HG03342 (cell line): ENCODE measurements around the gene BHLHA15.

Experiments
- ATAC-seq: cut with Tn5 transposase; IDR thresholded peaks from one replicate; pipeline ENCODE4 v1.9.1; 2021; ENCODE audit warnings: mild to moderate bottlenecking, moderate library complexity; ENCODE audit not compliant: unreplicated experiment

Gene BHLHA15

DNA sequence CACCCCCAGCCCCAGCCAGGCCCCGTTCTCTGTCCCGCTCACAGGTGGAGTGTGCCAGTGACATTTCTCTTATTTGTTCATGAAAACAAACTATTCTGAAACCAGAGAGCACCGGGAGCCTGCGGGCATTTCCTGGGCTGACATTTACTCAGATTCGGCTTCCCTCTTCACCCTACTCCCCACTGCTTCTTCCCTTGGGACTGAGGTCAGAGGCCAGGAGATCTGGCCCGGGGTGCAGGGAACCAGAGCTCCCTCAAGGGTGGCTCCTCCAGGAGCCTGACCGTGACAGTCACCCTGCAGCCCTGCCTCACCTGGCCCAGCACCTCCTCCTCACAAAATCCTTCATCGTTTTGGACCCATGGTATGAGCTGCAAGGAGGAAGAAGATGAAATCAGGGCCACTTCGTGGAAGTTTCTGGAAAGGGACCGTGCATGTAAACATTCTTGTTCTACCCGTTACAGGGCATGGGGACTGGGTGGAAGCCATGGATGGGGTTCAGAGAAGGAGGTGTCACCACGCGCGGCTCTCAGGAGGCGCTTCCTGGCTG, 12.2 kb downstream of the BHLHA15 start:
- ATAC-seq = no peak

DNA sequence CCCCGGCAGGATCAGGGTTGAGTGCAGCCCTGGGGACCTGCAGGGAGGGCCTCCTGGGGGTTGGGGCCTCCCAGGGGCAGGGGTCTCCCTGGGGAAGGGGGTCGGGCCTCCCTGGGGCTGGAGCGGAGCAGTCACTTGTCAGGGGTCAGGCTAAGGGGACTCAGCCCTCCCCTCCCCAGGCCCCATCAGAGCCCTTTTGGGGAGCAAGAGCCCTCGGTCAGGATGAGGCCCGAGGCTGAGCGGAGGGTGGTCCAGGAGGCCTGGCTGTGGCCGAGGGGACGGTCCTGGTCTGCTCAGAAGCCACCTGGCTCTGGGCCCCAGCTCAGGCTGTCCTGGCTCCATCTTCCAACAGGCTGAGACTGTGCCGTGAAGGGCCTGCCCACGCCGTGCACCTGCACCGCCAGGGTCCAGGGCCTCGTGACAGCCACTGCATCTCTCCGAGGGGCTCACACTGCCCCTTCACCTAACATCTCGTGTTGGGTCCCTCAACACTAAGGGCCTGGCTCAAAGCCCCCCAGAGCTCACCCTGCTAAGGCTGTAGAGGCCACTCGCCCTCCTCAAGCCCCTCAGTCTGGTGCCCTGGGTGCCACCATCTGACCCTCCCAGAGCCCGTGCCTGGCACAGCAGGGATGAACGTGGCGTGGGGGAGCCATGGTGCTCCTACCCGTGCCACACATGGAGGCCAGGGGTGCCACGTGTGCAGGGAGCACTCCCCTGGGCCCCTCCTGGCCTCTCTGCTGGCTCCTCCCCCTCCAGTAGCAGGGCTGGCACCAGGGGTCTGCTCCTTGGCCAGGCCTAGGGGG, 12.9 kb downstream of the BHLHA15 start:
- ATAC-seq = no peak

DNA sequence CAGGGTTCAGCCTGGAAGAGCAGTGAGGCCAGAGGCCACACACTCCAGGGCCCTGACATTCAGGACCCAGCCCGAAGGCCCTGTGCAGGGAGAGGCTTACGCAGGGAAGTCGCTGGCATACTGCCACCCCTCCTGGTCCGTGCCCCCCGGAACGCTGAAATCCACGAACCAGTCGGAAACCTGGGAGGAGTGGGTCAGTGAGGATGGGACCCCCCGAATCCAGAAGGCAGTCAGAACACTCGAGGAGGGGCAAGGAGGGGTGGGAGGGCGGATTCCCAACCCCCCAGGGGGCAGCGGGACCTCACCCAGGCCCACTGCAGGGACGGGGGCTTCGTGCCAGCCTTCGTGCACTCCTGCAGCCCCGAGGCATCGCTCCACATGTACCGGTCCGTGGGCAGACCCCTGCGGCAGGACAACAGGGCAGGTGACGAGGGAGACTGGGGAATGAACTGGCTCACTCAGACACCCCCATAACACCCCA, 13.5 kb downstream of the BHLHA15 start:
- ATAC-seq = no peak

DNA sequence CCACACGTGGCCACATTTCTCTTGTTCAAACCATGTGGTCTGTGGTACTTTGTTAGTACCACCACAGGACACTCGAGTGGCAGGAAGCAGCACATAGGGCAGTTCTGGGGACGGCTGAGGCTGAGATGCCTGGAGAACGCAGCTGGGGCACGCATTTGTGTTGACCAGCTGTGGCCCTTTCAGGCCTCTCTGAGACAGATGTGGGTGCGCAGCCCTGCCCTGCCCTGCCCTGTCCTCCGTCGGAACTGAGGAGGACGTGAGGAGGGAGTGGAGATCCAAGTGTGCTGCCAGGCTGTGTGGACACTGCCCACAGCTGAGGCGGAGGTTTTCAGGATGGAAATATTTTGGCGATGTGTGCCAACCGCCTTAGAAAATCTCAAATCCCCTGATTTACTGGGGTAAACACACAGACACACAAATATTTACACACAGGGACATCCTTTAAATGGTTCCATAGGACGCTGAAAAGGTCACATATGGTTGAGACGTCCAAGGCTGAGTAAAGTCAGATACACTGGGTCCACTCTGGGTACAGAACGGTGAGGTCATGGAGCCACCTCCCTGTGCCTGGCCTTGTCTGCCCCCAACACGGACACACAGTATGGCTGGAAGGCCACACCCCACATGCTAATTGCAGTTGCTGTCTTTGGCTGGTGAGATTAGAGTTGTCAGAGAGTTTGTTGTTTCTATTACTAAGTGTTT, 14.8 kb downstream of the BHLHA15 start:
- ATAC-seq = no peak

DNA sequence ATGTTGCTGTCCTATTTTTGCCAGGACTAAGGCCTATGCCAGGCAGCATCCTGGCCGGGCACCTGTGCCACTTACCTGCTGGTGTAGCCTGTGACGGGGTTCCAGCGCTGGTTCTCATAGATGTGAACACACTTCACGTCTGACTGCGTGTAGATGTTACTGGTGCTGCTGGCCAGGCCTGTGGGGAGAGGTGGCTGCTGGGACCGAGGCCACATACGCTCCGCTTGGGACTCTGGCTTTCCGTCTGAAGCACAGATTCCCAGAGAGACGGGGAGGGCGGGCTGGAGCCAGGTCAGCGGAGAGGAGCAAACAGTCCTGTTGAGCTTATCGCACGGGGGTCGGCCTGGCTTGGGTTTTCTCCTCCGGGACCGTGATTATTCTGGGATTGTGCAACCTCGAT, 16.7 kb downstream of the BHLHA15 start:
- ATAC-seq = no peak

DNA sequence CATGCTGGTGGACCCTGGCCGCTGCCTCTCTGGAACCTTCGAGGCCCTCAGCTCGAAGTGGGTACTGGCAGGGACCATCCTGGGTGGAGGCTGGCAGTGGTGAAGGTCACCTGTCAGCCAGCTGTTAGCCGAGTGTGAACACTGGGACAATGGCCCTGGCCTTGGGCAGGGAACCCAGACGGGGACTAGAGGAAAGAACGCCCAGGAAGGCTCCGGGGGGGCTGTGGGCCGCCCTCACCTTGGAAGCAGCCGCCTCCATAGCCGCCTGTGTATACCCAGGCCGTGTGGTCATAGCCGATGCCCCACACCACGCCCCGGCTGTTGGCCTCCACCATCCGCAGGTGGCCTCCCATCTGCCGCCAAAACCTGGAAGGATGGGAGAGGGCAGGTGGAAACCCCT, 17.6 kb downstream of the BHLHA15 start:
- ATAC-seq = no peak

DNA sequence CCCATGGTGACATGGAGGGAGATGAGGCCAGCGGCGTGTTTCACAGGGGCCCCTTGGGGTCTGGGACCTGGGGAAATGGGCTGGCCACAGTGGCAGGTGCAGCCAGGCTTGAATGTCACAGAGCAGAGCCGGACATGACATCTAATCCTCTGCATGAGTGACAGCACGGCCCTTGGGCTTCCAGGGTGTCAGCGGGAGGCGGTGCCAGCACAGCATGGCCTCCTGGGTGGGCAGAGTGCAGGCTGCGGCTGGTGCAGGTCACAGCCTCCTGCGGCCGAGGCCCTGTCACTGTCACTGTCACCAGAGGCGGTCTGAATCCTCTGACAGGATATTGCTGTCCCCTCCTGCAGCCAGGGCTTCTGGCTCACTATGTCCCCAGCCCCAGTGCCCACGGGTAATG, 18.2 kb downstream of the BHLHA15 start:
- ATAC-seq = no peak

DNA sequence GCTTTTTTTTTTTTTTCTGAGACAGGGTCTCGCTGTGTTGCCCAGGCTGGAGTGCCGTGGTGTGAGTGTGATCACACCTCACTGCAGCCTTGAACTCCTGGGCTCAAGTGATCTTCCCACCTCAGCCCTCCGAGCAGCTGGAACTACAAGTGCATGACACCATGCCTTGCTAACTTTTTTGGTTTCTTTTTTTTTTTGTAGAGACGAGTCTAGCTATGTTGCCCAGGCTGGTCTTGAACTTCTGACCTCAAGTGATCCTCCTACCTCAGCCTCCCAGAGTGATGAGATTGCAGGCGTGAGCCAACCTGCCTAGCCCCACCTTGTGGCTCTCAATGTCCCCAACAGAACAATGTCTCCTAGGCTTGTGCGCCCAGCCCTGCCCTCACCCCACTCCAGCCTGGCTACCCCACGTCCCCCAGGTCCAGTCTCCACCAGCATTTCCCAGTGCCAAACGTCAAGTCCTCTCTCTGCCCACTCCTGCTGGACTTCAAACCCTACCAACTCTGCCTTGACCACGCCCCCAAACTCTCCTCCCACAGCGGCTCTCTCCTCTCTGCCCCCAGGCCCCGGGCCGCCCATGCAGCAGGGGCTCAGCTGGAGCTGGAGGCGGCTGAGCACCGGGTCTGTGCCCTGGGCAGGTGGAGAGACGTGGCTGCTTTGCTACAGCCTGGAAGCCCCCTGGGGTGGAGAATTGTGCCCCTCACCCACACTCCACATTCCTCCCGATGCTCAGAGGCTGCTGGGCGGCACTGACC, 18.9 kb downstream of the BHLHA15 start:
- no peak for ATAC-seq

DNA sequence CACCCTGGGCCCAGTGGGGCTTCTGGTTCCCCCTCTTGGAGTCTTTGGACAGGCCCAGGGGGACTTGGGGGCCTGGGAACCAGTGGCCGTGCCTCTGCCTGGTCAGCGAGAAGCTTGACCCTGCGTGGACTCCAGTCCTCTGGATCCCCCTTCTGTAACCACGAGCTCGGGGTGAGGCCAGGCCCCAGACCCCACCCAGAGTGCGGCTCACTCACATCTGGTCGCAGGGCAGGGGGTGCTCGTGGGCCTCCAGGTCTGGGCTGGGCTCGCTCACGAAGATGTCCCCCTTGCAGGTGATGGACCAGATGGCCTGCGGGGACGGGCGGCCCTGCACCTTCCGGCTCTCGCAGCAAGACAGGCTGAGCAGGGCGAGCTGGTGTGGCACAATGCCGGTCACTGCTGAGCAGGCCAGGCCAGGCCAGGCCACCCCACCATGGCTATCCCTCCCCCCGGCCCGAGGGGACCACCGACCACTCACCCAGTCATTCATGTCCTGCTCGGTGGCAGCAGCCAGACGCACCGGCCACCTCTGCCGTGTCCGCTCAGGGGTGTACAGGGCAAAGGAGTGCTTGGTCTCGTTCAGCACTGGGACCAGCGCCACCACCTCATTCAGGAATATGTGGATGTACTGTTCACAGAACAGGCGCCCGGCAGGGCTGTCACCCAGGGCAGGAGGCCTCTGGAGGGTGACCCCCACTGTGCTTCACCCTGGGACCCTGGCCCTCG, 19.7 kb downstream of the BHLHA15 start:
- ATAC-seq = no peak

DNA sequence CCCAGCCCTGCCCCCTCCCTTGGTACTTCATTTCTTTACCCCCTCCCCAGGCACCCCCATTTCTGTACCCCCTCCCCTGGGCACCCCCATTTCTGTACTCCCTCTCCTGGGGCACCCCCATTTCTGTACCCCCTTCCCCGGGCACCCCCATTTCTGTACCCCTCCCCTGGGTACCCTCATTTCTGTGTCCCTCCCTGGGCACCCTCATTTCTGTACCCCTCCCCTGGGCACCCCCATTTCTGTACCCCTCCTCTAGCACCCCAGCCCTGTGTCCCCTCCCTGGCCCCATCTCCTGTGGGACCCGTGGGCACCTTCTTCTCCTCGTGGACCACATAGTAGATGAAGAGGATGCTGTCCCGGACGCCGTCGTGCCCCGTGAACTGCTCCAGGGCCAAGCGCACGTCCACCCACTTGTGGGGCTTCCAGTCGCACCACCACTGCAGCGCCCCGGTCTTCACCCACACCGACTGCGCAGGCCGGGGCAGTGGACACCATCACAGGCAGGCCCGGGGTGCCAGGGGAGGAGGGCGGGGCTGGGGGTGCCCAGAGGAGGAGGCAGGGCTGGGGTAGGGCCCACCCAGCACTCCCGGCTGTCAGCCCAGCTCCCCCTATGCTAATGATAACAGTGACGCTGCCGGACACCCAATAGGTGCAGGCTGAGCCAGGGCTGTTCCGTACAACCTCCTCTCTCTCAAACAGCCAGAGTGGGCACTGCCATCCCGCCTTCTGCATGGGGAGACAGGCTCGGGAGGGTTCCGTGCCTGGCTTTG, 20.4 kb downstream of the BHLHA15 start:
- ATAC-seq = no peak

DNA sequence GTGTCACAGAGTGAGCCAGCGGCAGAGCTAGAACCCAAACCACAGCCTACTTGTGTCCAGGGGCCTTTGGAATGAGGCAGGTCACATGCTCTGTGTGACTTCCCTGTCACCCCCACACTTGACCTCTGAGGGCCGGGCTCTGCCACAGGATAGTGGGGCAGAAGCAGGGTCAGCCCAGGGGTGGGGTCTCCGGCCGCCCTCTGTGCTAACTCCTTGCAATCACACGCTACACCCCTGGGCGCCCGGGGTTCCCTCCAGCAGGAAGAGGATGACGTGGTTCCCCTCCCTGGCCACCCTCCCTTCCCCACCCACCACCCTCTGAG, 21.0 kb downstream of the BHLHA15 start:
- no peak for ATAC-seq

DNA sequence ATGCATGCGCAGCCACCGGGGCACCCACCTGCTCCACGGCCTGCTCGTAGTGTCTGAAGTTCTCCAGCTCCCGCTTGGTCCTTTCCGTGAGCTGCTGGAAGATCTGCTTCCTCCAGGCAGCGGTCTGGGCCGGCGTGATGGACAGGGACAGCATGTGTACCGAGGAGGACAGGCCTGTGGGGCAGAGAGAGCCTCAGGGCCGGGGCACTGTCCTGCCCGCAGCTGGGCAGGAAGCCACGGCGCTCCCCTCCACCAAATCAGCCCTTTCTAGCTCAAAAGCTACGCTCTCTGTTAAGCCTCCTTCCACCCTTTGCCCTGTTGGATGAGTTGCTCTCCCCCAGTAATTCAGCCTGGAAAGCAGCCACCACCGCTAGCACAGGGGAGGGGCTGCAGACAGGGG, 21.6 kb downstream of the BHLHA15 start:
- ATAC-seq = no peak

DNA sequence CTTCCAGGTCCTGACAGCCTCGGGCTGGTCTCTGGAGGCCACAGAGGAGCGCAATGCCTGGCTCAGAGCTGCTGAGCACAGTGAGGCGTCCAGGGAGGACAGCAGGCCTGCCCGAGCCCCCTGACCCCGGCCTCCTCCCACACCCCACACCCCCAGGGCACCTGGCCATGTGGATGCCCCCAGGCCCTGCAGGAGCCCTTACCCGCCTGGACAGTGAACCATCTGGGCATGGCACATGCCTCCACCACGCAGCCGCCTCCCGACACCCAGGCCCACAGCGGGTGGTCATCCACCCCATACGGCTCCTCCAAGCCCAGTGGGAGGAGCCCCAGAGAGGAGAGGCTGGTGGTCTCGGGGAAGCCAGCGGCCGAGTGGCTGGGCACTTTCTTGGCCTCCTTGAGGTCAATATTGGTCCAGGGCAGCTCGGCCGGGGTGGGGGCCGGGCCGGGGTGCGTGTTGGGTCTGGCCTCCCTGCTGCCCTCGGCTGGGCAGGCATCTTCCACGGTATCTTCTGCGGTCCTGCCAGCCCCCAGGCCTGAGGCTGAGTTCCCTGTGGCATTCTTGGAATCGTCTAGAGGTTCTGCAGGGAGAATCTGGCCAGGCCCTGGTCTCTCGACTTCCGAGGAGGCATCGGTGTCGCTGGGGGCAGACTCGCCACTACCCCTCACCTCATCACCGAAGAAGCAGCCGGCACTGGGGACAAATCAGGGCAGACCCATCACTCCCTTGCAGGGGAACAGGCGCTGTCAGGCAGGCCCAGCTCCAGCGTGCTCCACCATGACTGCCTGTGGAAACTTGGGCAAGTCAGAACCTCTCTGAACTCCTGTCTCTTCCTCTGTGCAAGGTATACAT, 22.2 kb downstream of the BHLHA15 start:
- no peak for ATAC-seq

DNA sequence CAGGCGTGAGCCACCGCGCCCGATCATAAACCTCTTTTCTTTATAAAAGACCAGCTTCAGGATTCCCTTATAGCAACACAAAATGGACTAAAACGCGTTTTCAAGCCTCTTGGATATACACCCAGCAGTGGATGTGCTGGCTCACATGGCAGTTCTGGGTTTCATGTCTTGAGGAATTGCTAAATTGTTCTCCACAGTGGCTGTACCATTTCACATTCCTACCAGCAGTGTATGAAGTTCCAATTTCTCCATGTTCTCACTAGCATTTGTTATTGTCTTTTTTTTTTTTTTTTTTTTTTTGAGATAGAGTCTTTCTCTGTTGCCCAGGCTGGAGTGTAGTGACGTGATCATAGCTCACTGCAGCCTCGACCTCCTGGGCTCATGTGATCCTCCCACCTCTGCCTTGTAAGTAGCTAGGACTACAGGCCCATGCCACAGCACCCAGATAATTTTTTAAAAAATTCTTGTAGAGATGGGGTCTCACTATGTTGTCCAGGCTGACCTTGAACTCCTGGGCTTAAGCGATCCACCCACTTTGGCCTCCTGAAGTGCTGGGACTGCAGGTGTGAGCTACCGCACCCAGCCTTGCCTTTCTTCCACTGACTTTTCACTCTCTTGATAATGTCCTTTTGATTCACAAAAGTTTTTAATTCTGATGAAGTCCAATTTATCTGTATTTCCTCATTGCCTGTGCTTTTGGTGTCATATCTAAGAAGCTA, 23.3 kb downstream of the BHLHA15 start:
- ATAC-seq = no peak

DNA sequence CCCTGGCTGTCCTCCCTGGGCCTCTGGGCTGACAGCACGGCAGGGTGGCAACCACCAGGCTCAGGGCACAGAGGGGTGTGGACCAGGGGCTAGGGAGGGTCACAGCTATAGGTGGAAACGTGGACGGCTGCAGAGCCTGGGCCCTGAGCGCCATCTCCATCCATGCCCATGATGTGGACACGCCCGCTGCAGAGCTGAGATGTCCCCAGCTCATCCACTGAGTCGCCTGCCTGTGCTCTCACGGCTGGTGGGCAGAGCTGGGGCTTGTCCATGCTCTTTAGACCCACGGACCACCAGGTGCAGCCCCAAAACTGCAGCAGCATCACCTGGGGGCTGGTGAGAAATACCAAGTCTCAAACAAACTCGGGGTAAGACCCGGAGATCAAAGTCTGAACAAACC, 24.7 kb downstream of the BHLHA15 start:
- ATAC-seq = no peak

DNA sequence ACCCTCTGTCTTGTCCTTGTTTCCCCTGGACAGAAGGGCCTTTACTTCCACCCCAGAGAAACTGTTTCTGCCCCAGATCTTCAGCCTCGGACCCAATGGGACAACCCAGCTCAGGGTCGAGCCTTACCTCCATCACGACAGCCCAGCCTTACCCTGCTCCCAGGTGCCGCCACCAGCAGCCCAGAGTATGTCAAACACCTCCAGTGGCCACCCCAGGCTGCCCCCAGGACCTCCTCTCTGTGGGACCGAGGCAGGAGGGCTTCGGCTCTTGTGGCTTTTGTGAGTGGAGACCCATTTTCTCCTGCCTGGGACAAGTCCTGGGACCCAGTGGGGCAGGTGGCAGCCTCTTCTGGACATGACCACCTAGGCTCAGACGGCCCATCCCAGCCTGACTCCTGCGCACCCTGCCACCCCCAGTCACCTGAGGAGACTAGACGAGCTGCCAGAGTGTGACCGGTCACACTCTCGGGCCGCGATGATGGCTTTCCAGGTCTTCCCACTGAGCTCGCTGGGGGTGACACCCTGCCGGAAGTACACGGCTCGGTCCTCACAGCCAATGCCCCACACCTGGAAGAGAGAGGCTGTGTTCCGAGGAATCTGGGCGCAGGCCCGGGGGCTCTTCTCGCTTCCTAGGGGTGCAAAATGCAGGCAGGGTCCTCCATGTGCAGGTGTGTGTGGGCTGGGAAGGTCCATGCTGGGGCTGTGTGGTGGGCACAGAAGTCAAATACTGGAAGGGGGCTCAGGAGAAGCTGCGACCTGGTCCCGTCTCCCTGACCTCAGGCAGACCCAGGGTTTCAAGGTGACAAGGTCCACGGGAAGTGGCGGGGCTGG, 25.3 kb downstream of the BHLHA15 start:
- no peak for ATAC-seq

DNA sequence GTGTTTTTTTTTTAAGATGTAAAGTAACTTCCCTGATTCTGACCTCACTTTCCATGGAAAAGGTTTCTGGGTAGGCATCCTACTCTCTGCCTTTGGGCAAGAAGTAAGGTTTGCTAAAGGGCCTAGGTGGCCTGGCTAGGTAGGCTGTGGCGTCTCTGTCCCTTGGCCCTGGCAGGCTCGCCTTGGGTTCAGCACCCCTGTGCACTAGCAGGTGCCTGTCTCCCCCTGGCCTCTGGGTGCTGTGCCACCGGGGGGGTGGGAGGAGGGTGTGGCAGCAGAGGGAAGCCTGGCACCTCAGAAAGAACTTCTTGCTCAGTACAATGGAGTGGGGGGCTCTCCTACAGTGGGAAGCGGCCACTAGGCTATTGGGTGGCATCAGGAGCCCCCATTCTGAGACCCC, 26.8 kb downstream of the BHLHA15 start:
- no peak for ATAC-seq

DNA sequence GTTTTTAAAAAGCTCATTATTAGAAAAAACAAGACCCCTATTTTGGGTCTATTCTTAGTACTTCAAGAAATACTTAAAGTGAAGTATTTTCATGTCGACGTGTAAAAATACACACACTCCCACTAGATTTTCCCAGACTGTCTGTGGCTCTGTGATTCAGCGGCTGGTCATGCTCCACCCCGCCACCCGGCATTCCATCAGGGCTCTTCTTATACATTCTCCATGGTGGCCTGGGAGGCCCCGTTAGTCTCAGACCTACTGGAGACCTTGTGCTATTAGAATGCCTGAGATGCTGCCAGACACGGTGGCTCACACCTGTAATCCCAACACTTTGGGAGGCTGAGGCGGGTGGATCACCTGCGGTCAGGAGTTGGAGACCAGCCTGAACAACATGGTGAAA, 27.7 kb downstream of the BHLHA15 start:
- no peak for ATAC-seq
